GM12872 (cell line): ENCODE data around the gene PRUNE2.

Source experiments
- TF ChIP-seq, protein P1 (sequence below): IDR thresholded peaks from 3 replicates; pipeline ENCODE4 v1.5.1; 2011; ENCODE audit warnings: low read depth, mild to moderate bottlenecking, low read length, moderate library complexity; ENCODE audit not compliant: insufficient read depth

Gene PRUNE2

DNA sequence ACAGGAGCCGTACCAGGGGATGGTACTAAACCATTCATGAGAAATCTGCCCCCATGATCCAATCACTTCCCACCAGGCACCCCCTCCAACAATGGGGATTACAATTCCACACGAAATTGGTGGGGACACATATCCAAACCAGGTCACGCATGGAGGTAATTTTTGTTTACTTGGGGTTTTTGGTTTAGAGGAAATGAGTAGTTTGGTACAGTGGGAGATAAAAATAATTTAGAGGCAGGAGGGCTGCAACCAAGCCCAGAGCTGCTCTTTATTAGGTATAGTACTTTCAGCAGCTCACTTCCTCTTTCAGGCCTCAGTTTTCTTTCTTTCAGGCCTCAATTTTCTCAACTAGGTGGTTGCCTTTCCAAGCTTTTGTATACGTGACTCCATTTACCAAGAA lies 23.2 kb downstream of the PRUNE2 start:
- TF ChIP-seq, protein P1, sequence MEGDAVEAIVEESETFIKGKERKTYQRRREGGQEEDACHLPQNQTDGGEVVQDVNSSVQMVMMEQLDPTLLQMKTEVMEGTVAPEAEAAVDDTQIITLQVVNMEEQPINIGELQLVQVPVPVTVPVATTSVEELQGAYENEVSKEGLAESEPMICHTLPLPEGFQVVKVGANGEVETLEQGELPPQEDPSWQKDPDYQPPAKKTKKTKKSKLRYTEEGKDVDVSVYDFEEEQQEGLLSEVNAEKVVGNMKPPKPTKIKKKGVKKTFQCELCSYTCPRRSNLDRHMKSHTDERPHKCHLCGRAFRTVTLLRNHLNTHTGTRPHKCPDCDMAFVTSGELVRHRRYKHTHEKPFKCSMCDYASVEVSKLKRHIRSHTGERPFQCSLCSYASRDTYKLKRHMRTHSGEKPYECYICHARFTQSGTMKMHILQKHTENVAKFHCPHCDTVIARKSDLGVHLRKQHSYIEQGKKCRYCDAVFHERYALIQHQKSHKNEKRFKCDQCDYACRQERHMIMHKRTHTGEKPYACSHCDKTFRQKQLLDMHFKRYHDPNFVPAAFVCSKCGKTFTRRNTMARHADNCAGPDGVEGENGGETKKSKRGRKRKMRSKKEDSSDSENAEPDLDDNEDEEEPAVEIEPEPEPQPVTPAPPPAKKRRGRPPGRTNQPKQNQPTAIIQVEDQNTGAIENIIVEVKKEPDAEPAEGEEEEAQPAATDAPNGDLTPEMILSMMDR: no peak

GRCh38 chr9:76880210-76880609 lies 25.7 kb downstream of the PRUNE2 start:
- TF ChIP-seq, protein P1: no peak

DNA sequence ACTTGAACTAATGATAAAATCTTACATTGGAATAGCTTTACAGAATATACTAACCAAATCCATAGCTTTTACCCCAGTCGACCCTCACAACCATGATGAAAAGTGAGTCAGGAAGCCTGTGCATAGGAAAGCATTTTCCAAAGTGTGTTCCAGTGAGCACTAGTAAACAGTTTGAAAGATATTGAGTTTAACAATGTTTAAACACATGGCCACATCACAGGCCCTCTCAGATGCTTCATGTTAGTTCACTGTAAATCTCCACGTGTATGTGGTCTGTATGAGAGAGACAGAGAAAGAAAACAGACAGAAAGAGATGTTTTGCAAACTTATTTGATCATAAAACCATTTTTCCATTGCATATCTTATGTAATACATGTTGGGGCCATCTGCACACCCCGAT lies 27.0 kb downstream of the PRUNE2 start:
- TF ChIP-seq, protein P1: no peak

- TF ChIP-seq, protein P1: no peak
Measured at GRCh38 chr9:76877961-76878360, 28.0 kb downstream of the PRUNE2 start.

GRCh38 chr9:76876098-76876497 lies 29.8 kb downstream of the PRUNE2 start:
- TF ChIP-seq, protein P1: no peak

DNA sequence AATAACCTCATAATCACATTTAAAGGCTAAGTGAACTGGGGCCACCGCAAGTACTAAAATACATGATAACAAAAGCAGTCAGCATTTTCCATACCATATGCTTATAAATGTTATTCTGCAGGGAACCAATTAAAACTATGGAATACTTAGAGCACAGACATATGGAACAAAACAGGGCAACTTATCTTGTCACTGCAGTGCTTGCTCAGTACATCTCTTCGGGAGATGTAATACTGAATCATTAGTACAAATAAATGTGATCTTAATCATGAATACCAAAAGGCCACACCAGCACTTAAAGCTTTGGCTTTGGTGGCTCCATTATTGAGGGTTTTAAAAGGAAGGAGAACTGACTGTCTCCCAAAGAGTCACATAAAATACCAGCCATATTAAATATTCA lies 32.1 kb downstream of the PRUNE2 start:
- TF ChIP-seq, protein P1: no peak

DNA sequence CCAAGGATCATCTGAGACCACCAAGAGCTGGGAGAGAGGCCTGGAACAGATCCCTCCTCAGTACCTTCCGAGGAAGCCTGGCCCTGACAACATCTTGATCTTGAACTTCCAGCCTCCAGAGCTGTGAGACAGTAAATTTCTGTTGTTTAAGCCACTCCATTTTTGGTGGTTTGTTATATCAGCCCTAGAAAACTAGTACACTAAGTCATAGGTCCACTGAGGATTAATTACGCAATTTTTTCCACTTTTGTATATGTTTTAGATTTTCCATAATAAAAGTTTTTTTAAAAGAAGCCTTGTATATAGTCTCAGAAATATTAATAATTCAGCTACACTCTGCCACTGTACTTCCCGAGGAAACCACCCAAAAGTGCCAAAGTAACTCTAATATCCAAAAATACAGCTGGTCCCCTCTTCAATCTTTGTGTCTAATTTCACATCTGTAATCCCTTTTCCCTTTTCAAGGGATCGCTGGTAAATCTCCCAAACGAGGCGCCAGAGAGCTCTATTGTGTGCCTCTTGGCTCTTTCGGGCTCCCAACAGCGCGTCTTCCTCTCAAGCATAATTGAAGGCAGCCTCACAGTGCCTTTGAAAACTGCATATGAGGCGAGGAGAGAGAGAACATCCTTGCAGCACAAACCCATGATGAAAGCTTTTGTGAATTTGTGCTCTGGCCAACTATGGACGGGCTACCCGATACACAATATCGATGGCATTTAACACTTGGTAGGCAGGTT lies 32.7 kb downstream of the PRUNE2 start:
- TF ChIP-seq, protein P1: no peak

DNA sequence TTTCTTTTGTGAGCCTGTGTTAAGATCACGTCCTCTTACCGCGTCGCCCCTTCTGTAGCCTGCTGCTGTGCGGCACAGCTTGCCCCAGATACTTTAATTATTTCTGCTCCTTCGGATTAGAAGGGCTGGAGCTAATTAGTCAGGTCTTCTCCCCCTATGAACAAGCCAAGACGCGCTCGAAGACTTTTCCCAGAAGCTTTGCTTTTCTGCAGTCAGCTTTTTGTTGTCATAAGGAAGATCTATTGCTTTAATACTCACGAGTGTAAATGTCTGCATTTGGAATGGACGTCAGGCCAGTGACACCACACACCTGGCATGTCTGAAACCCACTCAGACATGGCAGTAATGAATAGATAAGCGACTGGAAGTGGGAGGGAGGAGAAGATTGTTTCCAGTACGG lies 37.0 kb downstream of the PRUNE2 start:
- TF ChIP-seq, protein P1: no peak
